Measurements from ENCODE around the gene ARHGEF12.

DNA sequence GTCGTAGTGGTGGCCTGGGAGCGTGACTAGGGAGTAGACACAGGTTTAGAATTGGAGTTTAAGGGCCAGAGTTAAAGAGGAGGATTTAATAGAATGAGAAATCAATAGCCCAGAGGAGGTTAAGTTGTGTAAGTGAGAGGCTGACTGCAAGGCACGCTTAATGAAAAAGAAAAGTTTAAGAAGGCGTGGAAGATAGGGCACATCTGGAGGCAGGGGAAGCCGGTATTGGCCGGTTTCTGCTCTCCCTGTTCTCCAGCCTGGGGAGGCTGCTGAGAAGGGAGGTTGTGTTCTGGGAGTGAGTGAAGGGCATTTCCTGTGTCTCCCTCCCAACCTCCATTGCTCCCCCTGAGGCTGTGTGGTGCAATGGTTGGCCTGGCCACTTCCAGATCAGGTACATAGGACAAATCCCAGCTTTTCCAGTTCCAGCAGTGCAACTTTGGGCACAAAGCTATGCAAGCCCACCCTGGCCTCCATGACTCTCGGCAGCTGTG is 181.6 kb downstream of the ARHGEF12 start:
- TF ChIP-seq CTCF (IDR thresholded peaks at IDR 0.05) (no peak), POLR2A (IDR thresholded peaks at IDR 0.05) (no peak)

All from thyroid gland (tissue), 4 donors.